ENCODE measurements around the gene TBC1D1.
A peak's percentile ranks its signal among the peaks of the same experiment; 100 is the strongest.

The TBC1D1 gene

DNA sequence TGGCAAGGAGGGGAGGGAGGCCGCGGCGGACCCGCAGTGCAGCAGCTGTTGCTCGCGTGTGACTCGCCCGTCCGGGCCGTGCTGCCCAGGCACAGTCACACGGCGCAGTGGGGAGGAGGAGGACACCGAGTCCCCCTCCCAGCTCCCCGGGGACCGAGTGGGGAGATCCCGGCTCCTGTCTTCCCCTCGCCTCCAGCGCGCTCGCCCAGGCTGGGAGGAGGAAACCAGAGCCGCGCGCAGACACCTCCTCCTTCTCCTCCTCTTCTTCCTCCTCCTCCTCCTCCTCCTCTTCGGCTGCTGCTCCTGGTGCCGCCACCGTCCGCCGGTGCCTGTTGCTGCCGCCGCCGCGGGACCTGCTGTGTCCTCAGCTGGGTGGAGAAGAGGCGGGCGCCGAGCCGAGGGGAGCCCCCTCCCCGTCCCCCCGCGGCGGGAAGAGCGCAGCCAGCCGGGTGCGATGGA is at the start of gene TBC1D1:
Gene TBC1D1, plus strand, starts transcription at position 284 of the 459 bp plus-strand sequence. CDS start 11,012 bp downstream, outside the sequence.
- H3K4me1 Mint-ChIP-seq (ENCODE audit: low read depth) = peaks cover 51% of the 10 kb centered on the region
- peak within 1 kb of the TSS; percentile 86 for H3K4me3 Mint-ChIP-seq
- H3K27ac Mint-ChIP-seq = peak within 1 kb of the TSS; percentile 94
- peaks cover 6% of the 10 kb centered on the region for H3K27me3 Mint-ChIP-seq
- no peaks in the 10 kb centered on the region for H3K36me3 Mint-ChIP-seq (ENCODE audit: low read depth)
- no peaks in the 10 kb centered on the region for H3K9me3 Mint-ChIP-seq

GRCh38 chr4:37844204-37844603 is 46.7 kb upstream of the TBC1D1 start:
- no peaks in the 10 kb centered on the region for H3K27me3 Mint-ChIP-seq
- H3K4me1 Mint-ChIP-seq (ENCODE audit: low read depth) = no peaks in the 10 kb centered on the region
- no peak overlapping the region for H3K27ac Mint-ChIP-seq
- H3K36me3 Mint-ChIP-seq (ENCODE audit: low read depth) = peaks cover 69% of the 10 kb centered on the region
- H3K9me3 Mint-ChIP-seq = no peaks in the 10 kb centered on the region
- H3K4me3 Mint-ChIP-seq = no peak overlapping the region

DNA sequence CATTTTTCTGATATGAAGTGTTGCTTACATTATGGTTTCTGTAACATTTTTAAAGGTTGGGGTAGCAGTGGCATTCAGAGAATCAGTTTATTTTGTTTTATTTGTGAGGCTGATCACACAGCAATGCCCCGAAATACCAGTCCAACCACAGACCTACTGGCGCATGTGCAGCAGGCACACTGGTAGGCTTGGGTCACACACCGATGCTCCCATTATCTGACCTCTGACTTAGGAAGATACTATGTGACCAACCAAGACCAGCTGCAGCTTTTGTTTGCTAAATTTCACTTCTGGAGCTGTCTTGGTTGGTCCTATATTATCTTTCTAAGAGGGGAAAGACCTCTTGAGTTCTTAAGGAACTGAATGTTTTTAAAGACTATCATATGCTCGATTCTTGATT is 45.7 kb upstream of the TBC1D1 start:
- Mint-ChIP-seq H3K27ac (no peak overlapping the region), H3K4me1 (ENCODE audit: low read depth) (no peaks in the 10 kb centered on the region), H3K27me3 (no peaks in the 10 kb centered on the region), H3K4me3 (no peak overlapping the region), H3K36me3 (ENCODE audit: low read depth) (peaks cover 66% of the 10 kb centered on the region), H3K9me3 (no peaks in the 10 kb centered on the region)

- H3K4me1 Mint-ChIP-seq (ENCODE audit: low read depth) = no peaks in the 10 kb centered on the region
- peaks cover 64% of the 10 kb centered on the region for H3K36me3 Mint-ChIP-seq (ENCODE audit: low read depth)
- H3K9me3 Mint-ChIP-seq = no peaks in the 10 kb centered on the region
- H3K4me3 Mint-ChIP-seq = no peak overlapping the region
- H3K27ac Mint-ChIP-seq = no peak overlapping the region
- no peaks in the 10 kb centered on the region for H3K27me3 Mint-ChIP-seq
These were observed 43.5 kb upstream of the TBC1D1 start for GRCh38 chr4:37847311-37847884.

DNA sequence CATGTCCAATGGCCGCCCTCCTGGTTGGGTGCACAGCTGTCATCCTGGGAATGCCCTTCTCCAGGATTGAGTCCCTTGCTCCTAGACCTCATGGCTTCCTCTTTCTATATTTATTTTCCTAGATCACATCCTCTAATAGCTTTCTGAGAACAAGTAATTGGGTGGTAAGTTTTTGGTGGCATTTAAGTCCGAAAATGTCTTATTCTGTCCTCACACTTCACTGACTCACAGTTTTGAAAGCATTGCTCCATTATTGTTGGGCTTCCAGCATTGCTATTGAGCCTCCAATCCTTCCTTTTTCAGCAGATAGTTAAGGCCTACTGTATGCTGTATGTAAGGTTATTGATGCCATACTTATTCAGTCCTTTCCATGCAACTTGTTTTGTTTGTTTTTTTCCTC is 38.5 kb upstream of the TBC1D1 start:
- peaks cover 66% of the 10 kb centered on the region for H3K36me3 Mint-ChIP-seq (ENCODE audit: low read depth)
- no peak overlapping the region for H3K27ac Mint-ChIP-seq
- H3K27me3 Mint-ChIP-seq = no peaks in the 10 kb centered on the region
- no peak overlapping the region for H3K4me3 Mint-ChIP-seq
- no peaks in the 10 kb centered on the region for H3K4me1 Mint-ChIP-seq (ENCODE audit: low read depth)
- H3K9me3 Mint-ChIP-seq = no peaks in the 10 kb centered on the region

GRCh38 chr4:37858112-37858511 is 32.8 kb upstream of the TBC1D1 start:
- H3K4me3 Mint-ChIP-seq = no peak overlapping the region
- H3K36me3 Mint-ChIP-seq (ENCODE audit: low read depth) = peaks cover 67% of the 10 kb centered on the region
- no peaks in the 10 kb centered on the region for H3K27me3 Mint-ChIP-seq
- H3K27ac Mint-ChIP-seq = no peak overlapping the region
- no peaks in the 10 kb centered on the region for H3K9me3 Mint-ChIP-seq
- H3K4me1 Mint-ChIP-seq (ENCODE audit: low read depth) = no peaks in the 10 kb centered on the region

GRCh38 chr4:37858872-37859271 is 32.0 kb upstream of the TBC1D1 start:
- Mint-ChIP-seq H3K27ac (no peak overlapping the region), H3K36me3 (ENCODE audit: low read depth) (peaks cover 69% of the 10 kb centered on the region), H3K27me3 (no peaks in the 10 kb centered on the region), H3K9me3 (no peaks in the 10 kb centered on the region), H3K4me1 (ENCODE audit: low read depth) (no peaks in the 10 kb centered on the region), H3K4me3 (no peak overlapping the region)

- Mint-ChIP-seq H3K27ac (no peak overlapping the region), H3K9me3 (no peaks in the 10 kb centered on the region), H3K4me3 (no peak overlapping the region), H3K27me3 (no peaks in the 10 kb centered on the region), H3K36me3 (ENCODE audit: low read depth) (peaks cover 60% of the 10 kb centered on the region), H3K4me1 (ENCODE audit: low read depth) (peaks cover 6% of the 10 kb centered on the region)
These were observed 30.6 kb upstream of the TBC1D1 start for GRCh38 chr4:37860266-37860665.

DNA sequence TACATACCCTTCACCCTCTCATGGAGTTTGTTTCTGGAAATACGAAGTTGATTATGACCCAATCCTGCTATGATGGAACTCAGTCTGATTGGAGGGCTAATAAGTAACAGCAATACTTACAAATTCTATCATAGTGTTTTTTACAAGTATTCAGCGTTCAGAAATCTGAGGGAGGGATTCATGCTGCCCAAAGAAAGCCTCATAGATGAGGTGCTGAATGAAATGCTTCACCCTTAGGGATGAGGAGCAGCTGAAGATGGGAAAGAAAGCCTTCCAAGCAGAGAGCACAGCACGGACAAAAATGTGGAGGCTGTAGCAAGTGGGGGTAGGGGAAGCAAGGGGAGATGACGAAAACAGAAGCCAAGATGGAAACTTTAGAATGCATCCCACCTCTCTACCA is 27.9 kb upstream of the TBC1D1 start:
- peaks cover 6% of the 10 kb centered on the region for H3K4me1 Mint-ChIP-seq (ENCODE audit: low read depth)
- peaks cover 63% of the 10 kb centered on the region for H3K36me3 Mint-ChIP-seq (ENCODE audit: low read depth)
- H3K9me3 Mint-ChIP-seq = no peaks in the 10 kb centered on the region
- no peaks in the 10 kb centered on the region for H3K27me3 Mint-ChIP-seq
- no peak overlapping the region for H3K4me3 Mint-ChIP-seq
- H3K27ac Mint-ChIP-seq = no peak overlapping the region

GRCh38 chr4:37864786-37865185 is 26.1 kb upstream of the TBC1D1 start:
- H3K36me3 Mint-ChIP-seq (ENCODE audit: low read depth) = peaks cover 63% of the 10 kb centered on the region
- H3K4me1 Mint-ChIP-seq (ENCODE audit: low read depth) = peaks cover 6% of the 10 kb centered on the region
- H3K27me3 Mint-ChIP-seq = no peaks in the 10 kb centered on the region
- H3K9me3 Mint-ChIP-seq = no peaks in the 10 kb centered on the region
- no peak overlapping the region for H3K4me3 Mint-ChIP-seq
- H3K27ac Mint-ChIP-seq = no peak overlapping the region

GRCh38 chr4:37865450-37865849 is 25.4 kb upstream of the TBC1D1 start:
- Mint-ChIP-seq H3K27ac (no peak overlapping the region), H3K4me3 (no peak overlapping the region), H3K9me3 (no peaks in the 10 kb centered on the region), H3K4me1 (ENCODE audit: low read depth) (peaks cover 6% of the 10 kb centered on the region), H3K36me3 (ENCODE audit: low read depth) (peaks cover 63% of the 10 kb centered on the region), H3K27me3 (no peaks in the 10 kb centered on the region)

DNA sequence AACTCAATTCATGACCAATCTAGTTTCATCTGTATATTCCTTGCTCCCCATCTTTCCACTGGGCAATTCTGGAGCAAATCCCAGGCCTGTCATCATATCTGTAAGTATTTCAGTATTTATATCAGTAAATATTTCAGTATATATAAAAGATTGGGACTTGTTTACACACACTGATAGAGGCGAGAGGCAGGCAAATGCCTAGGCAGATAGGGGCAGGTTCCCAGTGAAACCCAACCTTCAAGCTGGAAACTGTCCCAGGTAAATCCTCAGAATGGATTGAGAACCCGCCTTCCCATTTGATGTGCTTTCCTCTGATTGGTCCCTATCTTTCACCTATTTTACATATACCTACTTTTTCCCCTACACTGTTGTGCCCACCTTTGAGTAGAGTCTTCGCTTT is 23.8 kb upstream of the TBC1D1 start:
- H3K27me3 Mint-ChIP-seq = no peaks in the 10 kb centered on the region
- peaks cover 56% of the 10 kb centered on the region for H3K36me3 Mint-ChIP-seq (ENCODE audit: low read depth)
- H3K4me3 Mint-ChIP-seq = no peak overlapping the region
- H3K4me1 Mint-ChIP-seq (ENCODE audit: low read depth) = peaks cover 11% of the 10 kb centered on the region
- no peak overlapping the region for H3K27ac Mint-ChIP-seq
- no peaks in the 10 kb centered on the region for H3K9me3 Mint-ChIP-seq

DNA sequence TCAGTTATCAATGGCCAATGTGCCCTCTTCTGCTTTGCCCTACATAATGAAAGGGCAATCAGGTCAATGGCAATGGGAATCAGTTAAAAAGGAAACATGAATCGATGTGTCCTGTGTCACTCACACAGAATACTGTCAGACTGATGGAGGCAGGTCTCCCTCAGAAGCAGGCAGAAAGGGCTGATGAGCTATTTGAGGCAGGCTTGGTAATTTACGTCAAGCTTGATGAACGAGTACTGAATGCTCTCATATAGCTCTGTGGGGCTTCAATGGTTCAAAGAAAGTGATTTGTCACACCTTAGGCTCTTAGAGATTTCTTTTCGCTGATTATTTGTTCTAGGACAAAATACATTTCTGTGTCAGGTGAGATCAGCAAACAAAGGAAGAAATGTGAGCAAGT is 22.6 kb upstream of the TBC1D1 start:
- no peaks in the 10 kb centered on the region for H3K9me3 Mint-ChIP-seq
- H3K27me3 Mint-ChIP-seq = no peaks in the 10 kb centered on the region

GRCh38 chr4:37872310-37872988 is 18.4 kb upstream of the TBC1D1 start:
- Mint-ChIP-seq H3K36me3 (ENCODE audit: low read depth) (peaks cover 24% of the 10 kb centered on the region), H3K27ac (no peak overlapping the region), H3K4me3 (no peak overlapping the region), H3K9me3 (no peaks in the 10 kb centered on the region), H3K4me1 (ENCODE audit: low read depth) (peaks cover 25% of the 10 kb centered on the region), H3K27me3 (no peaks in the 10 kb centered on the region)

More for the DNA sequence above, 22.6 kb upstream of the TBC1D1 start:
- Mint-ChIP-seq H3K4me3 (no peak overlapping the region), H3K36me3 (ENCODE audit: low read depth) (peaks cover 47% of the 10 kb centered on the region), H3K4me1 (ENCODE audit: low read depth) (peaks cover 21% of the 10 kb centered on the region), H3K27ac (no peak overlapping the region)

- Mint-ChIP-seq H3K4me3 (no peak overlapping the region), H3K4me1 (ENCODE audit: low read depth) (peaks cover 25% of the 10 kb centered on the region), H3K27me3 (no peaks in the 10 kb centered on the region), H3K36me3 (ENCODE audit: low read depth) (peaks cover 16% of the 10 kb centered on the region), H3K9me3 (no peaks in the 10 kb centered on the region), H3K27ac (no peak overlapping the region)
These were observed 17.5 kb upstream of the TBC1D1 start for GRCh38 chr4:37873386-37873785.

DNA sequence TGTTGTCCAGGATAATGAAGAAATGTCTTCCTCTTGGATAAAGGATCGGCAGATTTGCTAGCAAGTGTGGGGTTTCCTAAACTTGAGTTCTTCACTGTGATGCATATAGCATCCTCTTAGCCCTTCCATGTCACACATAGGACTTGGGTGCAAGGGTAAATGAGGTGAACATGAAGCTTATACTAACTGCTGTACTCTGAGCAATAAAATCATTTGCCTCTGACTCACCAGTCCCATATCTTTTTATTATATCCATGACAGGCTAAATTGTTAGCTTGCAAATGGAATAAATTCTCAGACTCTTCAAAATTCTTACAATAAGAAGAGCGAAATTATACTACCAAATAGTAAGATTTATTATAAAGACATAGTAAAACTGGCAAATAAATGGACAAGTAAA is 14.7 kb upstream of the TBC1D1 start:
- Mint-ChIP-seq H3K4me1 (ENCODE audit: low read depth) (peaks cover 31% of the 10 kb centered on the region), H3K27me3 (no peaks in the 10 kb centered on the region), H3K4me3 (no peak overlapping the region), H3K9me3 (no peaks in the 10 kb centered on the region), H3K27ac (no peak overlapping the region), H3K36me3 (ENCODE audit: low read depth) (peaks cover 8% of the 10 kb centered on the region)
